HepG2 (cell line): Measurements from ENCODE around the gene CDKN1A. TPM values are rescaled to one million over a fixed set of nuclear protein-coding genes. Genes with fewer than 3 reads are reported as not detected.

Experiments used
- ETV6 ChIP-seq: sonication (generic); formaldehyde crosslinking; conservative IDR thresholded peaks from 2 replicates; pipeline ENCODE4 v1.4.0; 2020; ENCODE audit warnings: missing genetic modification reagents
- GMEB1 ChIP-seq: sonication (generic); formaldehyde crosslinking; IDR thresholded peaks from 2 replicates; pipeline ENCODE4 v1.5.1; 2020; ENCODE audit warnings: missing genetic modification reagents, mild to moderate bottlenecking, borderline replicate concordance
- RERE ChIP-seq: IDR thresholded peaks from 2 replicates; pipeline ENCODE4 v1.6.1; 2016; ENCODE audit warnings: low read depth, missing genetic modification reagents, missing compliant biosample characterization
- ZBTB40 ChIP-seq, 2 experiments: fragments of 450-650 bp in 1 of 2; sonication (generic) in 1 of 2; formaldehyde crosslinking in 1 of 2; IDR thresholded peaks; 2 replicates each; pipeline versions ENCODE4 v1.6.1 to v1.8.0; 2016 to 2022; ENCODE audit warnings: antibody characterized with exemption in 1 of 2, mild to moderate bottlenecking in 1 of 2, missing genetic modification reagents in 1 of 2
- ZMAT3 ChIP-seq: sonication (generic); formaldehyde crosslinking; conservative IDR thresholded peaks from 2 replicates; pipeline ENCODE4 v1.7.0; 2021; ENCODE audit warnings: missing genetic modification reagents
- ZNF326 ChIP-seq: sonication (generic); formaldehyde crosslinking; IDR thresholded peaks from 2 replicates; pipeline ENCODE4 v1.4.0; 2020; ENCODE audit warnings: missing genetic modification reagents, borderline replicate concordance
- polyA plus RNA-seq, 8 experiments: library from polyadenylated mRNA; depleted of rRNA in 3 of 8; stranded (reverse) in 7 of 8; unstranded in 1 of 8; fragments of >200 nt; fragmentation: Illumina TruSeq in 4 of 8; extraction: Trizol in 4 of 8; gene quantifications; 2 replicates each; pipeline versions ENCODE4 v1.2.1 to v1.2.3, GENCODE V29; 2011 to 2016; ENCODE audit warnings: low read depth in 4 of 8, missing spikeins in 1 of 8, mixed read lengths in 1 of 8; ENCODE audit not compliant: insufficient read depth in 1 of 8
- total RNA-seq, 5 experiments: library from RNA; depleted of rRNA; stranded (reverse); fragments of >200 nt; fragmentation: Illumina TruSeq; extraction: Trizol; gene quantifications; 2 replicates each; pipeline ENCODE4 v1.2.3, GENCODE V29; 2016; ENCODE audit warnings: low read depth in 1 of 5
- TF ChIP-seq, protein P1 (sequence below): sonication (generic); formaldehyde crosslinking; IDR thresholded peaks from 2 replicates; pipeline ENCODE4 v1.9.0; 2021; ENCODE audit warnings: missing genetic modification reagents, mild to moderate bottlenecking, borderline replicate concordance
- TF ChIP-seq, protein P2 (sequence below): sonication (generic); formaldehyde crosslinking; IDR thresholded peaks from 2 replicates; pipeline ENCODE4 v1.4.0; 2020; ENCODE audit warnings: missing genetic modification reagents

CDKN1A gene
- total and polyA plus RNA-seq, 2 of the 13 experiments (the other 11 are each of a cell fraction or from before 2014, with no cell fraction given): 60.7 to 92.1 TPM

DNA sequence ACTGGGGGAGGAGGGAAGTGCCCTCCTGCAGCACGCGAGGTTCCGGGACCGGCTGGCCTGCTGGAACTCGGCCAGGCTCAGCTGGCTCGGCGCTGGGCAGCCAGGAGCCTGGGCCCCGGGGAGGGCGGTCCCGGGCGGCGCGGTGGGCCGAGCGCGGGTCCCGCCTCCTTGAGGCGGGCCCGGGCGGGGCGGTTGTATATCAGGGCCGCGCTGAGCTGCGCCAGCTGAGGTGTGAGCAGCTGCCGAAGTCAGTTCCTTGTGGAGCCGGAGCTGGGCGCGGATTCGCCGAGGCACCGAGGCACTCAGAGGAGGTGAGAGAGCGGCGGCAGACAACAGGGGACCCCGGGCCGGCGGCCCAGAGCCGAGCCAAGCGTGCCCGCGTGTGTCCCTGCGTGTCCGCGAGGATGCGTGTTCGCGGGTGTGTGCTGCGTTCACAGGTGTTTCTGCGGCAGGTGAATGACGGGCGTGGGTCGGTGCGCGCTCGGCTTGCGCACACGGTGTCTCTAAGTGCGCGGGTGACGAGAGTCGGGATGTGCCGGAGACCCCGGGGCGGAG, at the start of gene CDKN1A (continued):
- TF ChIP-seq RERE (CRISPR knock-in tag): peak; percentile 61; the same call in 1 of the 2 replicates
- no peak; the same call in 1 of the 2 replicates for TF ChIP-seq GMEB1 (CRISPR knock-in tag)
- TF ChIP-seq, protein P1, sequence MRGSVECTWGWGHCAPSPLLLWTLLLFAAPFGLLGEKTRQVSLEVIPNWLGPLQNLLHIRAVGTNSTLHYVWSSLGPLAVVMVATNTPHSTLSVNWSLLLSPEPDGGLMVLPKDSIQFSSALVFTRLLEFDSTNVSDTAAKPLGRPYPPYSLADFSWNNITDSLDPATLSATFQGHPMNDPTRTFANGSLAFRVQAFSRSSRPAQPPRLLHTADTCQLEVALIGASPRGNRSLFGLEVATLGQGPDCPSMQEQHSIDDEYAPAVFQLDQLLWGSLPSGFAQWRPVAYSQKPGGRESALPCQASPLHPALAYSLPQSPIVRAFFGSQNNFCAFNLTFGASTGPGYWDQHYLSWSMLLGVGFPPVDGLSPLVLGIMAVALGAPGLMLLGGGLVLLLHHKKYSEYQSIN (CRISPR knock-in tag): 0 out of 2 replicates have a peak, but pooled peaks have one; percentile 86
- TF ChIP-seq ZMAT3 (CRISPR knock-in tag): peak; percentile 55
- TF ChIP-seq, protein P2, sequence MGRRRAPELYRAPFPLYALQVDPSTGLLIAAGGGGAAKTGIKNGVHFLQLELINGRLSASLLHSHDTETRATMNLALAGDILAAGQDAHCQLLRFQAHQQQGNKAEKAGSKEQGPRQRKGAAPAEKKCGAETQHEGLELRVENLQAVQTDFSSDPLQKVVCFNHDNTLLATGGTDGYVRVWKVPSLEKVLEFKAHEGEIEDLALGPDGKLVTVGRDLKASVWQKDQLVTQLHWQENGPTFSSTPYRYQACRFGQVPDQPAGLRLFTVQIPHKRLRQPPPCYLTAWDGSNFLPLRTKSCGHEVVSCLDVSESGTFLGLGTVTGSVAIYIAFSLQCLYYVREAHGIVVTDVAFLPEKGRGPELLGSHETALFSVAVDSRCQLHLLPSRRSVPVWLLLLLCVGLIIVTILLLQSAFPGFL (CRISPR knock-in tag): no peak
- TF ChIP-seq ETV6 (CRISPR knock-in tag): peak; percentile 87
- no peak; the same call in 1 of the 2 replicates for TF ChIP-seq ZNF326 (CRISPR knock-in tag)
- no peak for TF ChIP-seq ZBTB40 (IDR thresholded peaks at IDR 0.05)
- peak; percentile 67 for TF ChIP-seq ZBTB40 (CRISPR knock-in tag; IDR thresholded peaks at IDR 0.05)
